GM18870 (cell line): ENCODE data around the gene LCE2C.

Experiments used
- ATAC-seq: cut with Tn5 transposase; IDR thresholded peaks from one replicate; pipeline ENCODE4 v1.9.1; 2021; ENCODE audit warnings: moderate library complexity; ENCODE audit not compliant: unreplicated experiment

LCE2C gene

DNA sequence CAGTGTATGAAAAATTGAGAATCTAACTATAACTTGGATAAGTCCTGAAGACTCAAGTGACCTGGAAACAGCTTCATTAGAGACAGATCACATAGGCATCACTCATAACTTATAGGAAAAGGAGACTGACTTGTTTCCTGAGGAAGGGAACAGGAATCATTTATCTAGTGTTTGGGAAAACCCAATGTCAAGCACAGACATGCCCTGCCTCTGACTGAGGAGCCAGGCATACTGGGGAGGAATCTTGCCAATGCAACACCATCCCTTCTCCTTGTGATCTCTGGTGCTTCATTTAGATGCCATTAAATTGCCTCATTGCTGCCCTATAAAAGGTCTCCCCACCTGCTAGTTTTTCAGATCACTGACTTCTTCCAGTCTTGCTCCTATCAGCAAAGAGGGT is 43.2 kb downstream of the LCE2C start:
- ATAC-seq, result no peak

DNA sequence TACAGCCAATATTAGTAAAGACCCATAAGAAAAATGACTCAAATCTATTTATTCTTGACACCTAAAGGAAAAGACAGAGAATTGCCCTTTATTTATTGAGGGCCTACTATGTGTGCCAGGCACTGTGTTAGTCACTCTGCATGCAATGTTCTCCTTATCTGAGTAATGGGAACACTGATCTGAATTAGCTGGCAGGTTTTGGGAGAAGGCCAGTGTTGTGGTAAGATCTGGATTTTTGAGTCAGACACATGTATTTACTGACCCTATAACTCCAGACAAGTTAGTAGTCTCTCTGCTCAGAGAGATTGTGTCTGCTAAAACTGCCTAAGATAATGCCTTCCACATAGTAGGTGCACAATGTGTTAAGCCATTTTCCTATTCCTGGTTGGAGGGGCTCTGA is 50.2 kb downstream of the LCE2C start:
- ATAC-seq, result no peak
